Measurements from ENCODE around the gene CPNE7.

- TF ChIP-seq CTCF (IDR thresholded peaks at IDR 0.05; ENCODE audit: low read depth, low read length) (no peak), POLR2A (IDR thresholded peaks at IDR 0.05; ENCODE audit: extremely low read depth, insufficient read length) (no peak), MAX (IDR thresholded peaks at IDR 0.05; ENCODE audit: low read depth, low read length) (no peak)
Measured at GRCh38 chr16:89586853-89587252, 11.3 kb downstream of the CPNE7 start.
